PC-9 (cell line): ENCODE data around the gene YWHAE.

Experiments used
- CTCF ChIP-seq: fragments of 200-600 bp; sonication (generic); conservative IDR thresholded peaks from 2 replicates; pipeline ENCODE4 v1.6.1; 2017; ENCODE audit warnings: mixed run types, antibody characterized with exemption, mild to moderate bottlenecking, moderate library complexity
- EZH2 ChIP-seq: fragments of 200-600 bp; sonication (generic); IDR thresholded peaks from 2 replicates; pipeline ENCODE4 v1.8.0; 2017; ENCODE audit warnings: antibody characterized with exemption, low read depth

GRCh38 chr17:1384905-1385435 is 15.1 kb downstream of the YWHAE start:
- no peak for TF ChIP-seq CTCF
- no peak for TF ChIP-seq EZH2
